Measurements from ENCODE around the gene AWAT2.

AWAT2 gene

DNA sequence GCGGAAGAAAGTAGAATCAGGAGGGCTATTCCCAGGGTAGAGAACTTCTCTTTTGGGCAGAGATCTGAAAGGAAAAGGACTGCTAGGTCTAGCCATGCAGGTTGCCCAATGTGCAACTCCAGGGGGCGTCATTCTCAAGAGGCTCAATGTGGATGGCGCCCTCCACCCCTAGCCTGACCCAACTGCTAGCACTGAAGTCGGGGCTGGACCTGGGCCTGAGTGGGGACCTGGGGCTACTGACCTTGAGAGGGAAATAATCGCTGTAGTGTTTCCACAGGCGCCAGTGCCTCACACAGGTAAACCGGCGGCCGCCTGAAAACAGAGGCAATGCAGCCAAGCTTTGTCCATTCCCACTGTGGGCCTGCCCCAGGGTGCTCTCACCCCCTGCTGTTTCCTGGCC, 6.1 kb downstream of the AWAT2 start:
- Histone ChIP-seq H3K4me3 (ENCODE audit: low read depth, low read length) (no peak overlapping the region), H3K36me3 (ENCODE audit: control insufficient read depth in 2 of 2, insufficient read depth in 1 of 2, low read length in 2 of 2) (no peaks in the 10 kb centered on the region), H3K27ac (ENCODE audit: extremely low read depth, low read depth, low read length) (no peak overlapping the region), H3K9me3 (ENCODE audit: control insufficient read depth, insufficient read depth, low read depth, low read length) (no peaks in the 10 kb centered on the region), H3K4me1 (ENCODE audit: control insufficient read depth, insufficient read depth, low read length) (no peaks in the 10 kb centered on the region)
- TF ChIP-seq ZNF248 (tag by site-specific recombination; IDR thresholded peaks at IDR 0.05) (no peak), INSM2 (tag by site-specific recombination; IDR thresholded peaks at IDR 0.05) (no peak), KLF16 (tag by site-specific recombination; IDR thresholded peaks at IDR 0.05) (no peak), ZNF433 (tag by site-specific recombination; IDR thresholded peaks at IDR 0.05; ENCODE audit: low read depth) (no peak), ZNF280D (tag by site-specific recombination; IDR thresholded peaks at IDR 0.05) (no peak), FEZF1 (tag by site-specific recombination; IDR thresholded peaks at IDR 0.05) (no peak), ZNF670 (tag by site-specific recombination; IDR thresholded peaks at IDR 0.05; ENCODE audit: low read depth) (no peak), ZNF654 (tag by site-specific recombination; IDR thresholded peaks at IDR 0.05; ENCODE audit: low read depth) (no peak), ZNF776 (tag by site-specific recombination; IDR thresholded peaks at IDR 0.05; ENCODE audit: borderline replicate concordance) (no peak), ZFP69B (tag by site-specific recombination; IDR thresholded peaks at IDR 0.05) (no peak), ZNF561 (tag by site-specific recombination; IDR thresholded peaks at IDR 0.05; ENCODE audit: borderline replicate concordance) (no peak), ZEB2 (tag by site-specific recombination; IDR thresholded peaks at IDR 0.05) (no peak), ZBTB1 (tag by site-specific recombination; IDR thresholded peaks at IDR 0.05) (no peak), ZNF473 (tag by site-specific recombination; IDR thresholded peaks at IDR 0.05) (no peak), ZFP37 (tag by site-specific recombination; IDR thresholded peaks at IDR 0.05) (no peak), ZNF571 (tag by site-specific recombination; IDR thresholded peaks at IDR 0.05) (no peak)
- CTCF ChIA-PET = interaction anchor here (1.0 to 6.3 kb wide), 3 partner anchors 12 to 53 kb away, joined by 4 to 48 read pairs (median 26); no protein-coding TSS in a partner anchor
- POLR2A ChIA-PET = no interaction called here

DNA sequence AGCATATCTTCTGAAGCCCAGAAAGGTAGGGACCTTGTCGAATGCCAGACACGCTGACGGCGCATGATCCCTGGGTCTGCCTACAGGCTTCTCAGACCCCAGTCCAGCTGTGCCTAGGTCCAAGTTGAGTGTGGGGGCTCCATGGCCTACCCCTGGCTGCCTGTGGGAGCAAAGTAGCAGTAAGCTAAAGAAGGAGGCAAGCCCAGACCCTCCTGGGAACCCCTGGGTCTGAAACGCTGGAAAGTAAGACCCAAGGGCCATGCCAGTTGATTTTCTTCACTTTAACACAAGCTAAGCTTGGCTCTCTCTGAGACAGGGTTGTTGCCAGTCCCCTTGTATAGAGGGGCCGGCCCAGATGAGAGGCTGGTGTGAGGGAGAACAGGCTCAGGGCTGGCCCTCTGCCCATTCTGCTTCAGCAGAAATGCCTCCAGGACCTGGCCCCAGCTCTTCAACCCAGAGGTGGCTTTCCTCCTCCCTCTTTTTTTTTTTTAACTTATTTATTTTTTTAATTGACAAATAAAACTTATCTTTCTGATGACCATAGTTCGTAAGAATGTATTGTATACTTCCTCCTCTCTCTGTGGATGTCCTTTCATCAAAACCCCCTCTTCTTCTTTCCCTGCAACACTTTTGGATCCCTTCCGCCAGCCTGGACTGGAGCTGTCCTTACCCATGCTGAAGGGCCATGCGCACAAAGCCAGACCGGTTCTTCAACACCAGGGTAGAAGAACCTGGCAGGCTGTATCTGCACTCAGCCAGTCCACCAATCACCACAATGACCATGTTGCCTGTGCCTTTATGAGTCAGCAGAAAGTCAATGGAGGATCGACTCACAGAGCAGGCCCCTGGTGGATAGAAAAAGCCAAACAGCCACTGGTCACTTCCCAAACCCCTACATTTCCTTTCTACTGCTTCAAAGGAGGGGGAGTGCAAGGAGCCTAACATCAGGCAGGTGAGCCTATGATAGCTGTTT, 7.1 kb downstream of the AWAT2 start:
- POLR2A ChIA-PET = no interaction called here
- no peak overlapping the region for H3K27ac ChIP-seq (ENCODE audit: extremely low read depth, low read depth, low read length)
- TF ChIP-seq GLIS1 (tag by site-specific recombination; IDR thresholded peaks at IDR 0.05) (no peak), ZBTB7A (tag by site-specific recombination; IDR thresholded peaks at IDR 0.05; ENCODE audit: low read depth) (no peak), HOXA7 (CRISPR knock-in tag; IDR thresholded peaks at IDR 0.05; ENCODE audit: borderline replicate concordance) (no peak), ZNF174 (tag by site-specific recombination; IDR thresholded peaks at IDR 0.05) (no peak), ZNF426 (tag by site-specific recombination; IDR thresholded peaks at IDR 0.05) (no peak), WT1 (tag by site-specific recombination; IDR thresholded peaks at IDR 0.05) (no peak), ZNF324 (tag by site-specific recombination; IDR thresholded peaks at IDR 0.05) (no peak), ZNF214 (tag by site-specific recombination; IDR thresholded peaks at IDR 0.05; ENCODE audit: borderline replicate concordance) (no peak)
- TF ChIP-seq, protein P1, sequence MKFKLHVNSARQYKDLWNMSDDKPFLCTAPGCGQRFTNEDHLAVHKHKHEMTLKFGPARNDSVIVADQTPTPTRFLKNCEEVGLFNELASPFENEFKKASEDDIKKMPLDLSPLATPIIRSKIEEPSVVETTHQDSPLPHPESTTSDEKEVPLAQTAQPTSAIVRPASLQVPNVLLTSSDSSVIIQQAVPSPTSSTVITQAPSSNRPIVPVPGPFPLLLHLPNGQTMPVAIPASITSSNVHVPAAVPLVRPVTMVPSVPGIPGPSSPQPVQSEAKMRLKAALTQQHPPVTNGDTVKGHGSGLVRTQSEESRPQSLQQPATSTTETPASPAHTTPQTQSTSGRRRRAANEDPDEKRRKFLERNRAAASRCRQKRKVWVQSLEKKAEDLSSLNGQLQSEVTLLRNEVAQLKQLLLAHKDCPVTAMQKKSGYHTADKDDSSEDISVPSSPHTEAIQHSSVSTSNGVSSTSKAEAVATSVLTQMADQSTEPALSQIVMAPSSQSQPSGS (tag by site-specific recombination; IDR thresholded peaks at IDR 0.05; ENCODE audit: low read depth) = no peak
- H3K9me3 ChIP-seq (ENCODE audit: control insufficient read depth, insufficient read depth, low read depth, low read length) = no peaks in the 10 kb centered on the region
- H3K4me1 ChIP-seq (ENCODE audit: control insufficient read depth, insufficient read depth, low read length) = no peaks in the 10 kb centered on the region
- H3K4me3 ChIP-seq (ENCODE audit: low read depth, low read length) = no peak overlapping the region
- no peaks in the 10 kb centered on the region for H3K36me3 ChIP-seq (ENCODE audit: control insufficient read depth in 2 of 2, insufficient read depth in 1 of 2, low read length in 2 of 2)
- CTCF ChIA-PET = interaction anchor here (3.4 to 6.3 kb wide), 2 partner anchors 11 to 54 kb away, joined by 26 to 48 read pairs; no protein-coding TSS in a partner anchor

Measured in HEK293 (cell line).